ENCODE measurements around the gene HCLS1. TPM values are rescaled to one million over a fixed set of nuclear protein-coding genes. Genes with fewer than 3 reads are reported as not detected.

HCLS1 gene
- total RNA-seq, 1 experiment from 2014 or later, result 1.2 TPM

GRCh38 chr3:121630355-121630754 lies 30.3 kb downstream of the HCLS1 start:
- Mint-ChIP-seq H3K4me1 (peaks cover 22 to 25% of the 10 kb centered on the region in 2 experiments), H3K27me3 (ENCODE audit: low read depth) (peaks cover 2% of the 10 kb centered on the region; the same call in 1 of the 2 replicates), H3K4me3 (no peak overlapping the region), H3K36me3 (ENCODE audit: insufficient read depth in 1 of 3, low read depth in 3 of 3) (peaks cover 0 to 3% (median 0%) of the 10 kb centered on the region in 3 experiments; a peak in 2 of 7 replicates), H3K27ac (no peak overlapping the region), H3K9me3 (no peaks in the 10 kb centered on the region; a peak in 1 of 5 replicates)
- no peaks in the 10 kb centered on the region for H3K27me3 ChIP-seq (ENCODE audit: insufficient read depth, low read length)
- no peak overlapping the region for H2BK15ac ChIP-seq (ENCODE audit: low read depth, low read length)
- no peak overlapping the region for H3K18ac ChIP-seq (ENCODE audit: insufficient read length, low read depth, low read length)
- H3K23ac ChIP-seq (ENCODE audit: insufficient read length, low read depth, low read length), result no peak overlapping the region
- H3K4me1 ChIP-seq (ENCODE audit: insufficient read depth, low read length), result peaks cover 2% of the 10 kb centered on the region; the same call in 1 of the 2 replicates
- no CpG with 5 or more reads among the region's 1 CpG for WGBS (ENCODE audit: extremely low coverage, insufficient read length, low lambda C conversion rate)
- no peaks in the 10 kb centered on the region for H3K79me1 ChIP-seq (ENCODE audit: insufficient read depth, low read depth, low read length, poor library complexity, severe bottlenecking)
- H3K9me3 ChIP-seq (ENCODE audit: control insufficient read depth, low read depth, low read length), result no peaks in the 10 kb centered on the region
- H4K5ac ChIP-seq (ENCODE audit: insufficient read length, low read depth, low read length), result no peak overlapping the region
- no peak for DNase-seq
- H2AFZ ChIP-seq (ENCODE audit: low read length), result no peak overlapping the region
- no peak overlapping the region for H3T11ph ChIP-seq (ENCODE audit: low read length)
- no peak overlapping the region for H3K27ac ChIP-seq (ENCODE audit: insufficient read length, low read depth, low read length)
- H2BK120ac ChIP-seq (ENCODE audit: low read depth, low read length, poor library complexity, severe bottlenecking), result no peak overlapping the region
- no peak for TF ChIP-seq CTCF (conservative IDR thresholded peaks at IDR 0.05)
- H3K23me2 ChIP-seq (ENCODE audit: insufficient read length, low read depth, low read length, poor library complexity, severe bottlenecking), result no peaks in the 10 kb centered on the region
- no peak overlapping the region for H4K91ac ChIP-seq (ENCODE audit: insufficient read length, low read depth, low read length)
- H2BK5ac ChIP-seq (ENCODE audit: insufficient read length, low read length), result no peak overlapping the region
- H2AK5ac ChIP-seq (ENCODE audit: insufficient read length, low read length), result no peak overlapping the region
- no peak overlapping the region for H3K56ac ChIP-seq (ENCODE audit: insufficient read length, low read depth, low read length)
- no peaks in the 10 kb centered on the region for H3K79me2 ChIP-seq (ENCODE audit: insufficient read depth, low read length)
- no peak overlapping the region for H3K9ac ChIP-seq (ENCODE audit: extremely low read depth, insufficient read length, low read length)
- H3K4me2 ChIP-seq (ENCODE audit: insufficient read depth, insufficient read length, low read length), result no peak overlapping the region
- no peak overlapping the region for H4K8ac ChIP-seq (replicated peaks; ENCODE audit: insufficient read length, low read depth, low read length)
- H3K14ac ChIP-seq (ENCODE audit: insufficient read depth, low read length), result no peak overlapping the region
- H4K20me1 ChIP-seq (ENCODE audit: control insufficient read depth, insufficient read depth, insufficient read length), result no peaks in the 10 kb centered on the region
- H2BK20ac ChIP-seq (ENCODE audit: low read depth, low read length, poor library complexity, severe bottlenecking), result no peak overlapping the region
- H2BK12ac ChIP-seq (ENCODE audit: insufficient read length, low read depth, low read length), result no peak overlapping the region
- H3K4ac ChIP-seq (ENCODE audit: low read depth, low read length), result no peak overlapping the region

Measured in H9 (cell line).